CD4-positive, alpha-beta T cell (primary cell): ENCODE data around the gene TMEM131. TPM values are rescaled to one million over a fixed set of nuclear protein-coding genes. Genes with fewer than 3 reads are reported as not detected.

Experiments used
- ATAC-seq: fragments of 200-7000 bp; cut with Tn5 transposase; one replicate; pipeline ENCODE4 v1.10.0; 2022; ENCODE audit warnings: mild to moderate bottlenecking; ENCODE audit not compliant: poor library complexity
- CTCF ChIA-PET: fragments of 350-600 bp; sonication (Branson Sonifier 250); formaldehyde crosslinking; loops from one replicate; lab custom pipeline; 2021; ENCODE audit warnings: antibody characterized with exemption, inconsistent platforms; lab: Charles Lee
- POLR2A ChIA-PET: fragments of 350-600 bp; sonication (Branson Sonifier 250); formaldehyde crosslinking; loops from one replicate; lab custom pipeline; 2021; ENCODE audit warnings: antibody characterized with exemption, inconsistent platforms; lab: Charles Lee
- DNase-seq, 14 experiments: peaks; one replicate each; pipeline ENCODE4 v3.0.0-alpha.2; 2013 to 2020; ENCODE audit warnings: mixed read lengths in 2 of 14
- H3K27ac ChIP-seq, 2 donors: one replicate each; pipeline versions ENCODE4 v1.5.1 to v1.7.0; 2013; ENCODE audit warnings: low read length in 2 of 2, low read depth in 1 of 2, mild to moderate bottlenecking in 1 of 2
- H3K27me3 ChIP-seq, 2 experiments: 1 replicate in 1 of 2; 2 replicates in 1 of 2; pipeline versions ENCODE4 v1.6.1 to v1.7.0; 2013; ENCODE audit warnings: low read length in 2 of 2, control low read depth in 1 of 2, mild to moderate bottlenecking in 1 of 2, moderate library complexity in 1 of 2; ENCODE audit not compliant: insufficient read depth in 2 of 2, control insufficient read depth in 1 of 2
- H3K36me3 ChIP-seq: one replicate; pipeline ENCODE4 v1.6.1; 2013; ENCODE audit warnings: low read length, control low read depth; ENCODE audit not compliant: insufficient read depth
- H3K4me1 ChIP-seq: one replicate; pipeline ENCODE4 v1.6.1; 2013; ENCODE audit warnings: low read length, control low read depth; ENCODE audit not compliant: insufficient read depth
- H3K4me3 ChIP-seq: one replicate; pipeline ENCODE4 v1.5.1; 2013; ENCODE audit warnings: mild to moderate bottlenecking, low read length, moderate library complexity
- H3K9me3 ChIP-seq, 2 experiments: 1 replicate in 1 of 2; 2 replicates in 1 of 2; pipeline versions ENCODE4 v1.6.1 to v1.7.0; 2013; ENCODE audit warnings: low read length in 2 of 2, mild to moderate bottlenecking in 2 of 2, control low read depth in 1 of 2, moderate library complexity in 1 of 2; ENCODE audit not compliant: control insufficient read depth in 1 of 2, insufficient read depth in 1 of 2
- H3K27ac Mint-ChIP-seq: one replicate; pipeline ENCODE4 v1.8.0; 2020; ENCODE audit warnings: mixed read lengths
- H3K27me3 Mint-ChIP-seq: one replicate; pipeline ENCODE4 v1.8.0; 2021; ENCODE audit warnings: mixed read lengths
- H3K36me3 Mint-ChIP-seq: one replicate; pipeline ENCODE4 v1.8.0; 2021; ENCODE audit warnings: low read depth, mixed read lengths
- H3K4me1 Mint-ChIP-seq: one replicate; pipeline ENCODE4 v1.8.0; 2021; ENCODE audit warnings: low read depth, mixed read lengths
- H3K4me3 Mint-ChIP-seq: one replicate; pipeline ENCODE4 v1.8.0; 2020; ENCODE audit warnings: mild to moderate bottlenecking, mixed read lengths
- H3K9me3 Mint-ChIP-seq: one replicate; pipeline ENCODE4 v1.8.0; 2020; ENCODE audit warnings: mixed read lengths
- intact Hi-C, 2 experiments: fragments of 100-400 bp; cut with DNase I in 1 of 2; cut with micrococcal nuclease in 1 of 2; formaldehyde crosslinking; loops; one replicate each; pipeline versions ENCODE4 v1.15.1 to v1.9.0; 2023 to 2025; cut with DNase I, micrococcal nuclease
- total RNA-seq, 174 experiments: library from RNA in 2 of 174; stranded (reverse) in 2 of 174; gene quantifications; one replicate each; pipeline ENCODE4 v1.2.3 and lab custom pipeline; 2021 to 2026
- TF ChIP-seq, protein P1 (sequence below): fragments of 200-600 bp; IDR thresholded peaks from one replicate; pipeline ENCODE4 v1.8.0; 2022; ENCODE audit warnings: antibody characterized with exemption, mild to moderate bottlenecking

TMEM131 gene
- total RNA-seq, 2 experiments from 2014 or later: 29.2 to 33.6 TPM

DNA sequence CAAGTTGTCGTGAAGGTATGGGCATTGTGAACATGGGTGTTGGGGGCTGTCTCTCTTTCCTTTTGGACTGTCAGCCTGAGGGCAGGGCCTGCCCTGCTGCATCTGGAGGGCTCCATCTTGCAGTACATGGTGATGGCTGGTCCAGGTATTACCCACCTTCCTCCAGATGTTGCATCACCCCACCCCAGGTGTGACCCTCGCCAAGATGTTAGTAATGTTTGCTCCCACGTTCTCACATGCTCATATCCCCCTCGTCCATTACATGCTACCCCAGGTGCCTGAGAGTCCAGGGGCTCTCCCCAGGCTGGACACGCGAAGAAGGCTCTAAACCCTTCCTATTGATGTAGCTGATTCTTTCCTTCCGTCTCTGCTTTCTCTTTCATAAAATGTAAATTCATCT lies 268.5 kb downstream of the TMEM131 start:
- POLR2A ChIA-PET: interaction anchor here (1.3 to 2.4 kb wide), 2 partner anchors 9 to 14 kb away, joined by 6 to 10 read pairs; partner anchors contain the start of gene ZAP70
- peak overlapping the region; percentile 38 for H3K4me3 Mint-ChIP-seq
- H3K27ac Mint-ChIP-seq: peak overlapping the region; percentile 85

GRCh38 chr2:97726261-97727064 lies 269.3 kb downstream of the TMEM131 start:
- Histone ChIP-seq H3K4me1 (peaks cover 82% of the 10 kb centered on the region), H3K27me3 (no peaks in the 10 kb centered on the region), H3K9me3 (peaks cover 0 to 8% of the 10 kb centered on the region in 2 experiments), H3K27ac (no peak overlapping the region), H3K36me3 (peaks cover 93% of the 10 kb centered on the region), H3K4me3 (no peak overlapping the region)
- Mint-ChIP-seq H3K27ac (peak overlapping the region; percentile 85), H3K27me3 (no peaks in the 10 kb centered on the region), H3K4me1 (peaks cover 68% of the 10 kb centered on the region), H3K4me3 (peak overlapping the region; percentile 13), H3K36me3 (peaks cover 92% of the 10 kb centered on the region), H3K9me3 (no peaks in the 10 kb centered on the region)
- no peak for DNase-seq
- CTCF ChIA-PET: interaction anchor here (1.4 to 3.6 kb wide), 2 partner anchors 12 to 14 kb away, joined by 4 to 11 read pairs; no protein-coding TSS in a partner anchor
- TF ChIP-seq, protein P1, sequence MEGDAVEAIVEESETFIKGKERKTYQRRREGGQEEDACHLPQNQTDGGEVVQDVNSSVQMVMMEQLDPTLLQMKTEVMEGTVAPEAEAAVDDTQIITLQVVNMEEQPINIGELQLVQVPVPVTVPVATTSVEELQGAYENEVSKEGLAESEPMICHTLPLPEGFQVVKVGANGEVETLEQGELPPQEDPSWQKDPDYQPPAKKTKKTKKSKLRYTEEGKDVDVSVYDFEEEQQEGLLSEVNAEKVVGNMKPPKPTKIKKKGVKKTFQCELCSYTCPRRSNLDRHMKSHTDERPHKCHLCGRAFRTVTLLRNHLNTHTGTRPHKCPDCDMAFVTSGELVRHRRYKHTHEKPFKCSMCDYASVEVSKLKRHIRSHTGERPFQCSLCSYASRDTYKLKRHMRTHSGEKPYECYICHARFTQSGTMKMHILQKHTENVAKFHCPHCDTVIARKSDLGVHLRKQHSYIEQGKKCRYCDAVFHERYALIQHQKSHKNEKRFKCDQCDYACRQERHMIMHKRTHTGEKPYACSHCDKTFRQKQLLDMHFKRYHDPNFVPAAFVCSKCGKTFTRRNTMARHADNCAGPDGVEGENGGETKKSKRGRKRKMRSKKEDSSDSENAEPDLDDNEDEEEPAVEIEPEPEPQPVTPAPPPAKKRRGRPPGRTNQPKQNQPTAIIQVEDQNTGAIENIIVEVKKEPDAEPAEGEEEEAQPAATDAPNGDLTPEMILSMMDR: no peak
- POLR2A ChIA-PET: interaction anchor here (2.4 kb wide), 1 partner anchor 13 kb away, joined by 10 read pairs; the partner anchor contains the start of gene ZAP70
- no peak for ATAC-seq
- intact Hi-C loops: no loop called here

More for the DNA sequence above, 268.5 kb downstream of the TMEM131 start:
- Mint-ChIP-seq H3K9me3 (no peaks in the 10 kb centered on the region), H3K36me3 (peaks cover 98% of the 10 kb centered on the region), H3K4me1 (peaks cover 67% of the 10 kb centered on the region), H3K27me3 (no peaks in the 10 kb centered on the region)
- Histone ChIP-seq H3K36me3 (peaks cover 94% of the 10 kb centered on the region), H3K27me3 (no peaks in the 10 kb centered on the region), H3K4me3 (no peak overlapping the region), H3K4me1 (peaks cover 82% of the 10 kb centered on the region), H3K9me3 (peaks cover 0 to 8% of the 10 kb centered on the region in 2 experiments), H3K27ac (peak overlapping the region in 1 of 2 donors; percentile 51)
- ATAC-seq: no peak
- CTCF ChIA-PET: interaction anchor here (1.4 to 3.6 kb wide), 2 partner anchors 13 kb away, joined by 4 to 11 read pairs; no protein-coding TSS in a partner anchor
- TF ChIP-seq, protein P1: no peak
- DNase-seq: no peak
- intact Hi-C loops: no loop called here

- ChIA-PET CTCF (interaction anchor here (3.6 kb wide), 1 partner anchor 15 kb away, joined by 11 read pairs; no protein-coding TSS in a partner anchor), POLR2A (no interaction called here)
- no peak overlapping the region for H3K4me3 ChIP-seq
- Mint-ChIP-seq H3K27me3 (no peaks in the 10 kb centered on the region), H3K9me3 (no peaks in the 10 kb centered on the region), H3K4me3 (no peak overlapping the region), H3K27ac (peak overlapping the region; percentile 74), H3K36me3 (peaks cover 89% of the 10 kb centered on the region), H3K4me1 (peaks cover 78% of the 10 kb centered on the region)
- H3K27ac ChIP-seq: no peak overlapping the region
- H3K9me3 ChIP-seq: peaks cover 0 to 4% of the 10 kb centered on the region in 2 experiments
- H3K27me3 ChIP-seq: no peaks in the 10 kb centered on the region
- intact Hi-C loops: no loop called here
- TF ChIP-seq, protein P1: no peak
- peaks cover 91% of the 10 kb centered on the region for H3K36me3 ChIP-seq
- ATAC-seq: no peak
- no peak for DNase-seq
- H3K4me1 ChIP-seq: peaks cover 83% of the 10 kb centered on the region
Observed at GRCh38 chr2:97724946-97725688, 270.6 kb downstream of the TMEM131 start.
